Left forelimb (tissue), 1 donor: Measurements from ENCODE around the gene SPEG.
"Not testable (repeated sequence)": the region's sequence is repeated elsewhere in the genome, so short reads cannot be mapped to it uniquely, and the experiment has no call there.

ENCODE experiments used
- DNase-seq: peaks from one replicate; pipeline ENCODE4 v3.0.0-alpha.2; 2018; ENCODE audit warnings: low spot score

SPEG gene

GRCh38 chr2:219404954-219405353 is 29.7 kb upstream of the SPEG start:
- DNase-seq: no peak

GRCh38 chr2:219405451-219405850 is 29.2 kb upstream of the SPEG start:
- no peak for DNase-seq

GRCh38 chr2:219405958-219406860 is 28.4 kb upstream of the SPEG start:
- DNase-seq: no peak

- DNase-seq: no peak
These were observed 27.8 kb upstream of the SPEG start for GRCh38 chr2:219406861-219407230.

GRCh38 chr2:219407343-219407742 is 27.3 kb upstream of the SPEG start:
- not testable (repeated sequence) for DNase-seq

GRCh38 chr2:219408204-219408603 is 26.4 kb upstream of the SPEG start:
- DNase-seq: no peak

- no peak for DNase-seq
These were observed 26.0 kb upstream of the SPEG start for GRCh38 chr2:219408631-219409030.

GRCh38 chr2:219409619-219410018 is 25.0 kb upstream of the SPEG start:
- no peak for DNase-seq

- DNase-seq: no peak
These were observed 24.3 kb upstream of the SPEG start for GRCh38 chr2:219410390-219410789.

GRCh38 chr2:219414857-219415256 is 19.8 kb upstream of the SPEG start:
- no peak for DNase-seq

- DNase-seq: no peak
These were observed 18.9 kb upstream of the SPEG start for GRCh38 chr2:219415580-219416234.

- no peak for DNase-seq
These were observed 18.4 kb upstream of the SPEG start for GRCh38 chr2:219416235-219416602.

- DNase-seq: no peak
These were observed 17.7 kb upstream of the SPEG start for GRCh38 chr2:219416938-219417337.

GRCh38 chr2:219417374-219417773 is 17.3 kb upstream of the SPEG start:
- no peak for DNase-seq

- DNase-seq: no peak
These were observed 16.3 kb upstream of the SPEG start, which contains the start of gene DES for GRCh38 chr2:219418155-219419011. Gene DES, plus strand, starts transcription at chr2:219418377. Its CDS starts 86 bp downstream, at chr2:219418463.

GRCh38 chr2:219419012-219419324 is 15.7 kb upstream of the SPEG start:
- no peak for DNase-seq

- DNase-seq: no peak
These were observed 15.1 kb upstream of the SPEG start for GRCh38 chr2:219419331-219420197.

- DNase-seq: no peak
These were observed 14.0 kb upstream of the SPEG start for GRCh38 chr2:219420687-219421086.

- DNase-seq: no peak
These were observed 13.3 kb upstream of the SPEG start for GRCh38 chr2:219421323-219421722.

- peak; percentile 55 for DNase-seq
These were observed 11.6 kb upstream of the SPEG start for GRCh38 chr2:219422952-219423534.

- peak; percentile 58 for DNase-seq
These were observed 10.8 kb upstream of the SPEG start for GRCh38 chr2:219423652-219424377.
